Activated naive CD4-positive, alpha-beta T cell treated with Interleukin-2 at 50 U/mL for 16 hours (primary cell): ENCODE results near the gene MT1M.
A peak's percentile ranks its signal among the peaks of the same experiment; 100 is the strongest.
"Not testable (repeated sequence)": the region's sequence is repeated elsewhere in the genome, so short reads cannot be mapped to it uniquely, and the experiment has no call there.

Experiments
- DNase-seq: peaks from one replicate; pipeline ENCODE4 v3.0.0-alpha.2; 2020

Gene MT1M

DNA sequence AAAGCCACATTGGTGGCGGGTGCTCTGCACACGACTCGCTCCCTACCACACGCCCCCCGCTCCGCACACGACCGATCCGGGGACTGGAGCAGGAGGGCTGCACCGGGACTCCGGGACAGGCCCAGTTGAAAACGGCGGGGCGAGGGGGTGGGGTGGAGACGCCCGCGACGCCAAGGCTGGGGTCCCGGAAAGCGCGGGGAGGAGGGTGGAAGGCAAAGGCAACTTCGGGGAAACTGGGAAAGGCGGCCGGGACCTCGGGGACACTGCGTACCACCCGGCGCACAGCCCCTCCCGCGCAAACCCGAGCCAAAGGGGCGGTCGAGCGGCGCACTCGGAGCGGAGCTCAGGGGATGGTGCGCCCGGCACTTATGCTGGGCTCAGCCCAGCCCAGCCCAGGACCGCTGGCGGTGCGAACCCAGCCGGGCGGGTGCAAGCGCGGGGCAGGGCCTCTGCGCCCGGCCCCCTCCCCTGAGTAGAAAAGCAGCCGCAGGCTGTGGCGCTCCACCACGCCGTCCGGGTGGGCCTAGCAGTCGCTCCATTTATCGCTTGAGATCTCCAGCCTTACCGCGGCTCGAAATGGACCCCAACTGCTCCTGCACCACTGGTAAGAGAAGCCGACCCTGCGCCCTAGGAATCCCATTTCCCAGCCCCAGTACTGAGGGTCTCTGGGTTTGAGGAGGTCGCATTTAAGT, at the start of gene MT1M:
Gene MT1M, plus strand, starts transcription at position 504 of the 692 bp plus-strand sequence. Its CDS starts 73 bp downstream, at position 577.
- DNase-seq = no peak

GRCh38 chr16:56582911-56583310, 49.5 kb upstream of the MT1M start:
- DNase-seq = not testable (repeated sequence)

DNA sequence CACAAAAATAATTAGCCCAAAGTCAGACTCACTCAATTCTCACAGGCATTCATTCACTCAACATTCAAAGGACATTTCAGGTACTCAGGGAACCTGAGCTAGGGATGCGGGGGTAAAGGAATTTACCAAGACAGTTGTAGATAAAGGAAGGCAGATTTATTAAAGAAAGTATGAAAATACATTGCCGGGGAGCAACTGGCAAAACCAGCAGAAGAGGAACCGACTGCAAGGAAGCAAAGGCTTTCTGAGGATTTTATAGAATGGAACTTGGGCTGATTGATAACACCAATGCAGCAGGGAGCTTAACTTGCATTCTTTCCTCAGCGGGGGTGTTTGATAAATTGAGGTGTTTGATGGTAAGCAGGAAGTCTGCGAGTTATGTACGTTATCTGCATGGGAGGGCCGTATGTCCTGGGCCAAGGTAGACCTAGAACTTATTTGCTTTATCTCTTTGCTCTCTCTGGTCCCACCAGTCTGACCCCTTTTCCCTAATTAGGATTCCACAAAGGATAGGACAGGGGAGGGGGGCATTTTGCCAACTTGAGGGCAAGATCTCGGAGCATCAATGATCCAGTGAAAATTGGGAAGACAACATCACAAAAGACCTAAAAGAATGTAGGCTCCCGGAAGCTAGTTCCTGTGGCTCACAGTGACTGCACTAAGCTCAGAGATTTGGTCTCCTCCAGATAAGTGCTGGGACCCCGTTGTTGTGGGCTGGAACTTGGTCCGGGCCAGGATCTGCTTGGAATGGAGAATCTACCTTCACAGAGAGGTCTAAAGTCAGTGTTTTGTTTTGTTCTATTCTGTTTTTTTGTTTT, 48.9 kb upstream of the MT1M start:
- no peak for DNase-seq

- DNase-seq = no peak
Measured at GRCh38 chr16:56584276-56584675, 48.2 kb upstream of the MT1M start.

GRCh38 chr16:56588781-56589140, 43.7 kb upstream of the MT1M start:
- DNase-seq = no peak

- peak; percentile 25 for DNase-seq
Measured at GRCh38 chr16:56589141-56590039, 43.1 kb upstream of the MT1M start, which contains the start of gene MT3. Gene MT3 (plus strand): TSS chr16:56589528. CDS start chr16:56589591, 63 bp downstream.

- no peak for DNase-seq
Measured at GRCh38 chr16:56591377-56592060, 40.9 kb upstream of the MT1M start.

DNA sequence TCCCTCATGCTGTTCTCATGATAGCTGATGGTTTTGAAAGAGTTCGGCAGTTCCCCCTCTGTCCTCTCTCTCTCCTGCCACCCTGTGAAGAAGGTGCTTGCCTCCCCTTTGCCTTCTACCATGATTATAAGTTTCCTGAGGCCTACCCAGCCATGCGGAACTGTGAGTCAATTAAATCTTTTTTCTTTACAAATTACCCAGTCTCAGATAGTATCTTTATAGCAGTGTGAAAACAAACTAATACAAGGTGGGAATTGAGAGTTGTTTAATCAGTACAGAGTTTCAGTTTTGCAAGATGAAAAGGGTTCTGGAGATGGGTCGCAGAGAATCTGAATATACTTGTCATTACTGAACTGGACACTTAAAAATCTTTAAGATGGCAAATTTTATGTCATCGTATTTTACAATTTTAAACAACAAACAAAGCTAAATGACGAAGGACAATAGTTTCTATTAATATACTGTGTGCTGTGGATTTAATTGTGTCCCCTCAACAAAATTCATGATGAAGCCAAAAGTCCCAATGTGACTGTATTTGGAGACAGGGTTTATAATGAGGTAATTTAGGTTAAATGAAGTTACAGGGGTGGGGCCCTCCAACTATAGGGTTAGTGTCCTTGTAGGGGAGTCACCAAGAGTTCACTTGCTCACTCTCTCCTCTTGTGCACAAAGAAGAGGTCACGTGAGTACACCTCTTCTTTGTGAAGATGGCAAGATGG, 38.7 kb upstream of the MT1M start:
- no peak for DNase-seq

GRCh38 chr16:56594292-56594619, 38.2 kb upstream of the MT1M start:
- DNase-seq = no peak

DNA sequence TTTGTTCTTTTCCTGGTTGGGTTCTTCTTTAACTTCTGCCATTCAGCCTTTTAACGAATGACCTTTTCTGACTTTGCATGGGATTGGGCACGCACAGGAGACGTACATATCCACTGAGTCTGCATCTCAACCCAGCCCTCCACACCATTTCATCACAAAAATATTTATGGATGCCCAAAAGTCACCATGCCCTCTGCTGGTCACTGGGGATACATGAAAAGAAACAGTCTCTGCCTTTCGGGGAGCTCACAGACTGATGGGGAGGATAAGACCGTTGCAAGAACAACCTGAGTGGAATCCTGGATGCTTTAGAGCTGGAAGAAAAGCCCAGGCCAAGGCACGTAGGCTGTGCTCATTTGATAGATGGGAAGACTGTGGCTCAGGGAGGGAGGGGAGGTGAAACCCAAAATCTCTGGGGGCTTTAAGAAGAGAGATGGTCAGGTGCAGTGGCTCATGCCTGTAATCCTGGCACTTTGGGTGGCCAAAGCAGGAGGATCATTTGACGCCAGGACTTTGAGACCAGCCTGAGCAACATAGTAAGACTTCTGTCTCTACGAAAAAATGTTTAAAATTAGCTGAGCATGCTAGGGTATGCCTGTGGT, 32.0 kb upstream of the MT1M start:
- peak; percentile 43 for DNase-seq

DNA sequence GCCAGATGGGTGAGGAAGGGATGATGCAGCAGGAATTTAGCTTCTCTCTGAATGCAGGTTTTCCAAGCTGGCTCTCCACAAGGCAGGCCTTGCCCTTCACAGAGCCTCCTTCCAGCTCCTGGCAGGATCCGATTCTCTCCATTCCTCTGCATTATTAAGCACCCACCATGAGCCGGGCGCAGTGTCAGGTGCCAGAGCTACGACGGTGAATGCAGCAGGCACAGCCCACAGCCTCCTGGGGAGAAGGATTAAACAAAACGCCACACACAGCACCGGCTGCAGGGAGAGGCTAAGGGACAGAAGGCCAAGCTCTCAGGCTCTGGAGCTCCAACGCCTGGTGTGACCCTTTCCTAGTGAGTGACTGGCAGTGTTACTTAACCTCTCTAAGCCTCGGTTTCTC, 31.1 kb upstream of the MT1M start:
- DNase-seq = no peak

- no peak for DNase-seq
Measured at GRCh38 chr16:56603589-56603988, 28.9 kb upstream of the MT1M start.

DNA sequence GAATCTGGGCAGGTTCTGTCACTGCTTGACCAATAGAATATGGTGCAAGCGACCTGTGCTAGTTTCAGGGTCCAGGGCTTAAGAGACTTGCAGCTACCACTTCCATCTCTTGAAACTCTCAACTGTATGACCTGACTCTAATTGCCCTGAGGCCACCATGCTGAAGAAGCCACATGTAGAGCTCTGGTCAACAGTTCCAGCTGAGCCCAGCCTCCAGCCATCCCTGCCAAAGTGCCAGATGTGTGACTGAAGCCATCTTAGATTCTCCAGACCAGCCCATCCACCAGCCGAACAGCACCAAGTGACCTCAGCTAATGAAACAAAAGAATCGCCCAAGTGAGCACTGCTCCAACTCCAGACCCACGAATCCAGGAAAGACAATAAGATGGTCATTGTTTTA, 27.5 kb upstream of the MT1M start:
- DNase-seq = no peak

DNA sequence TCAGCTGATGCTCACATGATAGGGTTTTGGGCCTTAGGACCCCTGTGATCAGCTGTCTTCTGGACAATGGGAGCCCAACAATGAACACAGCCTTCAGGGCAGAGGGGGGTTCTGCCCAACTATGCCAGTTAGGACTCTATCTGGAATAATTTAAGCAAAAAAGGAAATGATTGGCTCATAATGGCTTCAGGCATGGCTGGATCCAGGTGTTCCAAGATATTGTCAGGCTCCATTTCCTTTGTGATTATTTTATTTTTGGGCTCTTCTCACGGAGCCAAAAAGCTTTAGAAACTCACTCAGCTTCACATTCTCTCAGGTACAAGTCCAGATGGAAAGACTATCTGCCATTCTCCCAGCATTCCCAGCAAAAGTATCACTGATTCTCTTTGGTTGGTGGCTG, 27.0 kb upstream of the MT1M start:
- DNase-seq = no peak

DNA sequence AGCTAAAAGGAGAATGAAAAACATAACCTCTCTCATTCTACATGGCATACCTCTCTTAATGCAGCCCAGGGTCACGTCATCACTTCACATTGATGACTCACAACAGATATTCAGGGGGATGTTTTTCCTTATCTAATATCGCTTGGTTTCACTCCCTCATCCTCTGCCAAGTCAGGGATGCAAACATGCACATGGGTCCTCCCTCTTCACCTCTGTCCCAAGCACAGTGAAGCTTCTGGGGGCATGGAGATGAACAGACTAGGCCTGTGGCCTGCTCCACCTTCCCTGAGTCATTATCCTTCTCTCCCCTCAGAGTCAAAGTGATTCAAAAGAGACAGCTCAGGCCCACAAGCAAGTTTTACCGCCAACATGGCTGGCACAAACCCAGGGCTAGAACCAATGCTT, 26.4 kb upstream of the MT1M start:
- no peak for DNase-seq

DNA sequence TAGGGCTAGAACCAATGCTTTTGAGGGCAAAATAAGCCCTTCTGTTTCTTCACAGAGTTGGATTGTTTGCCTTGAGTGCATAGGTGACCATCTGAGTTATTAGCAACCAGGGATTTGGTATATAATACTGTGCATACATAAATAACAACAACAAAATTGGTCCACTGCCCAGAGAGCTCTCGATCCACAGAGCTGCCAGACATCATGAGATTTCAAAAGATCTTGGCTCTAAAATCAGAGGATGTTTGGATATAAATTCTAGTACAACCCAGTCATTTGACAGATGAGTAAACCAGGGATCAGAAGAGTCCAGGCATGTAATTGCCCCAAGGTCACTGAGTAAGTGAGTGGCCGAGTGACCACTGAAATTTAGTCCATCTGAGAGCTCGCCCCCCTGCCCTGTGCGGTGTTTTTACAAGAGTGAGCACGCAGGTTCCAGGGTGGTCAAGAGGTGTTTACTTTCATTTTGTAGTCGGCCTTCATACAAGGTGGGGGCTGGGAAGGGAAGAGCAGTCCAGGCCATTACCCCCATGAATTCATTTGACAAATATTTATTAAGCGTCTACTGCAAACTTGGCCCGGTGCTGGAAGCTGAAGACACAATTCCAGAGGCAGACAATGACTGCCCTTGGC, 25.9 kb upstream of the MT1M start:
- no peak for DNase-seq

- DNase-seq = no peak
Measured at GRCh38 chr16:56607109-56607618, 25.3 kb upstream of the MT1M start.

DNA sequence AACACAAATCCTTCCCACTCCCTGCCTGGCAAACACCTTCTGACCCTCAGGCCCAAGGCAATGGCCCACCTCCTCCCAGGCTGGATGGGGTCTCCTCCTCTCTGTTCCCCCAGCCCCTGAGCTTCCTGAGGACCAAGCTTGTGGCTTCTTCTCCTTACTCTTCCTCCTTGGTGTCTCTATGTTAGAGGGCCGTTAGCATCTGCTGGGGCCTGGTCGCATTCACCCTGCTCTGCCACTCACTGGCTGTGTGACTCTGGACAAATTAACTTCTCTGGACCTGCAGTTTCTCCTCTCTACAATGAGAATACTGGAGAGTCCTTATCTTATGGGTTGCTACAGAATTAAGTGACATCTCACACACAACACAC, 24.8 kb upstream of the MT1M start:
- DNase-seq = no peak

DNA sequence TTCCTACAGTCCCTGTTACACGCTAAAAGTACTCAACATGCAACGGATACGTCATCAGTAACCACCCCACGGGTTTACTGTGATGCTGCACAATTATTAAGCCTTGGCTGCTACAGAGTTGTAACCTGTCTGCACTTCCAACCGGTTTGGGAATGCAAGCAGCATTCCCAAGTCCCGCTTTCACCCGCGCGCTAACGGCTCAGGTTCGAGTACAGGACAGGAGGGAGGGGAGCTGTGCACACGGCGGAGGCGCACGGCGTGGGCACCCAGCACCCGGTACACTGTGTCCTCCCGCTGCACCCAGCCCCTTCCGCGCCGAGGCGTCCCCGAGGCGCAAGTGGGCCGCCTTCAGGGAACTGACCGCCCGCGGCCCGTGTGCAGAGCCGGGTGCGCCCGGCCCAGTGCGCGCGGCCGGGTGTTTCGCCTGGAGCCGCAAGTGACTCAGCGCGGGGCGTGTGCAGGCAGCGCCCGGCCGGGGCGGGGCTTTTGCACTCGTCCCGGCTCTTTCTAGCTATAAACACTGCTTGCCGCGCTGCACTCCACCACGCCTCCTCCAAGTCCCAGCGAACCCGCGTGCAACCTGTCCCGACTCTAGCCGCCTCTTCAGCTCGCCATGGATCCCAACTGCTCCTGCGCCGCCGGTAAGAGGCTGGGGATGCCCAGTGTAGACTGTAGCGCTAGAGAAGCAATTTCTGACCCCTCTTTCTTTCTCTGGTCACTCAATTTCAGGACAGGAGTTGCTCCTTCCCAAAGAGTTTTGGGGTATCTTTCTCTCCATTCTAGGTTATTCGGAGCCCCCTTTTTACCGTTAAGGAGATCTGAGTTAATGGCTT, 24.2 kb upstream of the MT1M start, which contains the start of gene MT2A:
Gene MT2A, plus strand, starts transcription at position 542 of the 833 bp plus-strand sequence. Its CDS starts 72 bp downstream, at position 614.
- peak; percentile 91 for DNase-seq

DNA sequence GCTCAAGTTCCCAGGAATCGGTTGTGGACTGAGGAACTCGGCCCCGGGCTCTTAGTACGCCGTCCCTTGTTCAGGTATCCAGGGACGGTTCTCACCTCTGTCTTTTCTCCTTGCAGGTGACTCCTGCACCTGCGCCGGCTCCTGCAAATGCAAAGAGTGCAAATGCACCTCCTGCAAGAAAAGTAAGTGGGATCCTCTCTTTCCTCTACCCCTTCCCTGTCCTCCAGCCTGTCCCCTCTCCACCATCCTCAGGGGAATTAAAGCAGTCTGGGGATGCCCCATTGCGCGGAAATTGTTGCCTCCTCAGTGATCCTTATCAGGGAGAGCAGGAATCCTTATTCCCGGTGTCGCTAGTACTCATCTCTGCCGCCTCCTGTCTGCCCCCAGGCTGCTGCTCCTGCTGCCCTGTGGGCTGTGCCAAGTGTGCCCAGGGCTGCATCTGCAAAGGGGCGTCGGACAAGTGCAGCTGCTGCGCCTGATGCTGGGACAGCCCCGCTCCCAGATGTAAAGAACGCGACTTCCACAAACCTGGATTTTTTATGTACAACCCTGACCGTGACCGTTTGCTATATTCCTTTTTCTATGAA, 23.5 kb upstream of the MT1M start:
- DNase-seq = no peak
